GM18861 (cell line): Measurements from ENCODE around the gene GDPD2.

Experiments used
- ATAC-seq: cut with Tn5 transposase; IDR thresholded peaks from one replicate; pipeline ENCODE4 v1.9.1; 2021; ENCODE audit not compliant: unreplicated experiment

The GDPD2 gene

DNA sequence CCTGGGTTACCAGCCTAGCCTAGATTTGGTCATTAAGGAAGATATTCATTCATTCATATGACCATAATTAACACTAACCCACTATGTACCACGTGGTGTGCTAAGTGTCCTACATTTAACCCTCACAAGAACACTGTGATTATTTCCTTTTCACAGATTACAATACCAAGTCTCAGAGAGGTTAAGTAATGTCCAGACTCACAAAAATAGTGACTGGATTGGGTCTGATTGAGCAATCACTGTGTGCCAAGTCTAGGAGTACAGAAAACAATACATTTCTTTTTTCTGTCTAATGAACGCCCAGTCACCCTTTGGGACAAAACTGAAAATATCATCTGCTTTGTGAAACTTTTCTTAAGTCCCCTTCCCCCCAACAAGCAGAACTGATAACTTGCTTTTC lies 13.9 kb downstream of the GDPD2 start:
- no peak for ATAC-seq

DNA sequence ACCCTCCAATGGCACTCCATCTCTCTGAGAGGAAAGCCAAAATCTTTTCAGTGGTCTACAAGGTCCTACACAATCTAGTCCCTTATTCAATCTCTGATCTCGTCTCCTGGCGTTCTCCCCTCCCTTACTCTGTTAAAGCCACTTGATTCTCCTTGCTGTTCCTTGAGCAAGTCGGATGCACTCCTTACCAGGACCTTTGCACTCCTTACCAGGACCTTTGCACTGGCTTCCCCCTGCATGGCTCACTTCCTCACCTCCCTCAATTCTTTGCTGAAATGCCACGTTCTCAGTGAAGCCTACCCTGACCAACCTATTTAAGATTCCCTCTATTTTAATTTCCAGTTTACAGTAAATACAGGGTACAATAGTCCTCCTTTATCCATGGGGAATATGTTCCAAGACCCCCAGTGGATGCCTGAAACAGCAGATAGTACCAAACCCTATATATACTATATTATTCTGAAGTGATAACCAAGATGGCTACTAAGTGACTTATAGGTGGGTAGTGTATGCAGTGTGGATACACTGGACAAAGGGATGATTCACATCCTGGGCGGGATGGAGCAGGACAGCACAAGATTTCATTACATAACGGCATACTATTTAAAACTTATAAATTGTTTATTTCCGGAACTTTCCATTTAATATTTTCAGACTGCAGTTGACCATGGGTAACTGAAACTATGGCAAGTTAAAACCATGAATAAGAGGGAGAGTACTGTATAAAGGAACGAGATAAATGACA lies 15.0 kb downstream of the GDPD2 start:
- no peak for ATAC-seq

DNA sequence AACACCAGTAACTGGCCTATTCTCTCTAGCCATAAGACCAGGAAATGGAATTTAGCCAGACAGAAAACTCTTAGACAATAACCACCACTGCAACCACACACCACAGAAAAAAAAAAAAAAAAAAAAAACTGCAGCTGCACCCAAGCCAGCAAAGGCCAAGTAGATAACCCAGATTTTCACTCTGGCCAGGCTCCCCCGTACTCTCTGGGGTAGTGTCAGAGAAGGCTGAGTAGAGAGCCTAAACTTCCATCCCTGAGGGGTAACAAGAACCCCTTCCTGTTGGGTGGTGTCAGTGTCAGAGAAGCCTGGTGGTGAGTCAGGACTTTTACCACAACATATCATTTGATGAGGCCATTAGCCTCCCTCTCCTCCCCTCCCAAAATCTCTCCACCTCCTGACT lies 15.9 kb downstream of the GDPD2 start:
- ATAC-seq = no peak

DNA sequence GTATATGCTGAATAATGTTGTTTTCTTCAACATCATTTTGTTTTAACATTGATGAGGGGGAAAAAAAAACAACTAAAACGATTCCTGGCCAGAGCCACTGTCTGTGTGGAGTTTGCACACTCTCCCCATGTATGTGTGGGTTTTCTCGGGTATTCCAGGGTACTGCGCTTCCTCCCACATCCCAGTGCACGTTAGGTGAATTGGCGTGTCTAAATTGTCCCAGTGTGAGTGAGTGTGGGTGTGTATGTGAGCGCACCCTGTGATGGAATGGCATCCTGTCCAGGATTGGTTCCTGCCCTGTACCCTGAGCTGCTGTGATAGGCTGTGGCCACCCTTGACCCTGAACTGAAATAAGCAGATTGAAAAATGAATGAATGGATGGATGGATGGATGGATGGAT lies 19.1 kb downstream of the GDPD2 start:
- no peak for ATAC-seq

DNA sequence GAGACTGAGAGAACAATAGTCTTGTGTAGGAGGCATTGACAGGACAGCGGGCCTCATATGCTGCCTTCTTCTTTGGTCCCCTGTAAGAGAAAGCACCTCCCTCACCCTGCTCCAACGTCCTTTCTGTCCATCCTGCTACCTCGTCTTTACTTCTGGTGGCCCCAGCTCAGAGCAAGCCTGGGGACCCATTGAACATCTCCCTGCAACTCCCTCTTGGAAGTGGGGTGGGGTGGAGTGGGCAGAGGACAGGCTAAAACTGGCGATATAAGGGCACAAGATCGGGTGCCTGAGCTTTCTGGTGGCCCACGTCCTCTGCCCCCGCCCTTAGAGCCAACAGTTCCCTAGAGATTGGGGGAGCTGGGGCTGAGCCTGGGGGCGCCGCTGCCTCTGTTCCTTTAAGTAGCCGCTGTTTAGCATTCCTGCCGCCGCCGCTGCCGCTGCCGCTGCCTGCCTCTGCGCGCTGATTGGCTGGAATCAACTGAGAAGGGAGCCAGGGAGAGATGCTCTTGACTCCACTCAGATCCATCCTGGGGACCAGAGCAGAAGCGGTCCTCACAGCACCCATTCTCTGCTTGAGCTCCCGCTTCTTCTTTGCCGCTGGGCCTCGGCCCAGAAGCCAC lies 21.3 kb downstream of the GDPD2 start, which contains the start of gene DLG3:
DLG3 (plus strand) TSS at position 510 of the 620 bp plus-strand sequence. CDS start 367 bp downstream, outside the sequence.
- ATAC-seq = no peak

DNA sequence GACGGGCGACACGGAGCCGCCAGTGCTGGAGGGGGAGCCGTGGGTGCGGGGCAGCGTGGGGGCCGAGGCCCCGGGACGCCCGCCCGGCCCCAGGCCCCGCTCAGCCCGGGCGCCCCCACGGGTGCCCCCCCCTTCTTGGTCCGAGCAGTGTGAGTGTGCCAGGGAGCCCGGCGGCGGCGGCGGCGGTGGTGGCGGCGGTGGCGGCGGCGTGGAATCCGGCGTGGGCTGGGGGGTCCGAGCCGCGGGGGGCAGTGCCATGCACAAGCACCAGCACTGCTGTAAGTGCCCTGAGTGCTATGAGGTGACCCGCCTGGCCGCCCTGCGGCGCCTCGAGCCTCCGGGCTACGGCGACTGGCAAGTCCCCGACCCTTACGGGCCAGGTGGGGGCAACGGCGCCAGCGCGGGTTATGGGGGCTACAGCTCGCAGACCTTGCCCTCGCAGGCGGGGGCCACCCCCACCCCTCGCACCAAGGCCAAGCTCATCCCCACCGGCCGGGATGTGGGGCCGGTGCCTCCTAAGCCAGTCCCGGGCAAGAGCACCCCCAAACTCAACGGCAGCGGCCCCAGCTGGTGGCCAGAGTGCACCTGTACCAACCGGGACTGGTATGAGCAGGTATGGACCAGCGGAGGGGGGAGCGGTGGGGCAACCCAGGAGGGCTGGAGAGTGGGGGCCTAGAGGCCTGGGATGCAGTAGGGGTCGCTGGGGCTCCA lies 22.0 kb downstream of the GDPD2 start:
- no peak for ATAC-seq

DNA sequence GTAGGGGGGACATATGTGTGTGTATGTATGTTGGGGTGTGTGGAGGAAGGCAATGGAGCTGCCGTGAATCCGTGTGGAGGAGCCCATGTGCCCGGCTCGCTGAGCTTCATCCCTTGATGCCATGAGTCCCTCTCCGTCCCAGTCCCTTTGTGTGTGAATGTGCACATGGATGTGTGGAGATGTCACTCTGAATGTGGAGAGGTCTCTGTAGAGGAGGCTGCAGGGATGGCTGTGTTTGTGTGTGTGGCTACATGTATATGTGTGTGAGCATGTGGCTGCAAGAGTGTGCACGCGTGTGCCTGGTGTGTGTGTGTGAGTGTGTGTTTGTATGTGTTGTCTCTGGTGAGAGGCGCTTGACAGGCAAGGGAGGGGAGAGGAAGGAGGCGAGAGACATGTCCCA lies 22.8 kb downstream of the GDPD2 start:
- ATAC-seq = no peak

DNA sequence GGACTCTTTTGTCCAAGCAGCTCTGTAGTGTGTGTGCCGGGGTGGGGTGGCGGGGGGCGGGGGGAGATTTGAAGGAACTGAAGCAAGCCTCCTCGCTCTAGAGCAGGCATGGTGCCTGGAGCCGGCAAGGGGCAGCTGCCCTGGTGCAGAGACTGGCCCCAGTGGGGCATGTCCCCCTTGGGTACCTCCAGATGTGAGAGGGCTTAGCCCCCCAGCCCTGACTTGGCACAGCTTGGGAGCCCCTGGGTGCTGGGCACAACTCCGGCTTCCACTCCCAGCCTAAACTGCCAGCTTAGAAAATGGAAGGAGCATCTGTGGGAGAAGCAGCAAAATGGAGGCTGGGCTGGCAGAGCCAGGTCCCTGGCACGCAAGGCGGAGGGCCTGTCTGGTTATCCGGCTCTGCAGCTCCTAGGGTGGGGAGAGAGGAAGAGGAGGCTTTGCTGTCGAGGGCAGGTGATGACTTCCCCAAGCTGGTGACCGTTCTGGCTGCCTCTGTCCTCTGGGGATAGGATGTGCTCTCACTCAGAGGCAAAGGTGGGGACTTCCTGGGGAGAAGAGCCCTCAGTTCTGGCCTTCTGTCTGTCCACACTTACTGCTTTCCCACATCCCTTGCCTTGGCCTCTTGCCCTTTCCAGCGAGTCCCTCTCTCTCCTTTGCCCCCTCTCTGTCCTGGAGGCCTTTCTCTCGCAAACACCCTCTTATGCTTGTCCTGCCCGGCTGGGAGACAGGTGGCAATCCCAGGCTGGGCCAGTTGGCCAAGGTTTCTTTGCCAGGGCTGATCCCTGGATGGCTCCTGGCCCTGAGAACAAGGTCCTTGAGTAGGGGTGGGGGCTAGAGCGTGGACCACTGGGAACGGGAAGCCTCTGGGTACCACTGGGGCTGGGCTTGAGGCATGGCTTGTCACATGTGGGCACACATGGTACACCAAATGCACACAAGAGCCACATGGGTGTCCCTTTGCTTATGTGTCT lies 23.6 kb downstream of the GDPD2 start:
- ATAC-seq = no peak

DNA sequence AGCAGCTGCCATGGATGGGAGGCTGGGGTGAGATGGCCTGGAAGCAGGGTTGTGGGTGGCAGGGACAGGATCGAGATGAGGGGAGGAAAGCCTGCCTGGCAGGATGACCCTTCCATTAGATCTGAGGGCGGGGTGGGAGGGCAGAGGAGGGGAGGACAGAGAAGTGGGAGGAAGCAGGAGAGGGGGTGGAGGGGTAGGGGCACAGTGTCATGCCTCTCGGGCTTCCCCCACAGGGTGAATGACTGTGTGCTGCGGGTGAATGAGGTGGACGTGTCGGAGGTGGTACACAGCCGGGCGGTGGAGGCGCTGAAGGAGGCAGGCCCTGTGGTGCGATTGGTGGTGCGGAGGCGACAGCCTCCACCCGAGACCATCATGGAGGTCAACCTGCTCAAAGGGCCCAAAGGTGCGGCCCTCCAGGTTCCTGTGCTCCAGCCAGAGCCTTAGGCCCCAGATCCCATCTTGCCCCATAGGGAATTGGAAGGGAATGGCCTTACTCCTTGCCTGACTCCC lies 26.4 kb downstream of the GDPD2 start:
- ATAC-seq = no peak

DNA sequence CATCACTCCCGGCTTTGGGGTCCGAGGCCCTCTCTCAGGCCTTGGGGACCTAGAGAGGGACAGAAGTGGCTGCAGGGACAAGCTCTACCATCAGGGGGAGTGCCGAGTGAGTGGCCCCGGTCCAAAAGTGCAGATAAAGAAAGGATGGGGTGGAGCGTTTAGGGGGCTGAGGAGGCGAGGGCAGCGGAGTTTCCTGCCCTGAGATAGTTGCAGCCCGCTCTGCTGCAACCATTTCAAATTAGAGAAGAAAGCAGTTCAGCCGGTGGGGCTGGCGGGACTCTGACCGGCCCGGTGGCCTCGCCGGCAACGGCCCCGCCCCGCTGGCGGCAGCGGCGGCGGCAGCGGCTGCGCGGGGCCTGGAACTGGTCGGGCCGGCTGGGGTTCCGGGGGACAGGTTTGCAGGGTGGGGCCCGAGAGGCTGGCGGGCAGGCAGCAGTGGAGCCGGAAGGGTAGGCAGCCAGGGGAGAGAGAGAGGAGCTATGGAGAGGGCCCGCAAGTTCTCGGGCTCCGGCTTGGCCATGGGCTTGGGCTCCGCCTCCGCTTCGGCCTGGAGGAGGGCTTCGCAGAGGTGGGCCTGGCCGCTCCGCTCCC lies 29.1 kb downstream of the GDPD2 start:
- ATAC-seq = no peak

DNA sequence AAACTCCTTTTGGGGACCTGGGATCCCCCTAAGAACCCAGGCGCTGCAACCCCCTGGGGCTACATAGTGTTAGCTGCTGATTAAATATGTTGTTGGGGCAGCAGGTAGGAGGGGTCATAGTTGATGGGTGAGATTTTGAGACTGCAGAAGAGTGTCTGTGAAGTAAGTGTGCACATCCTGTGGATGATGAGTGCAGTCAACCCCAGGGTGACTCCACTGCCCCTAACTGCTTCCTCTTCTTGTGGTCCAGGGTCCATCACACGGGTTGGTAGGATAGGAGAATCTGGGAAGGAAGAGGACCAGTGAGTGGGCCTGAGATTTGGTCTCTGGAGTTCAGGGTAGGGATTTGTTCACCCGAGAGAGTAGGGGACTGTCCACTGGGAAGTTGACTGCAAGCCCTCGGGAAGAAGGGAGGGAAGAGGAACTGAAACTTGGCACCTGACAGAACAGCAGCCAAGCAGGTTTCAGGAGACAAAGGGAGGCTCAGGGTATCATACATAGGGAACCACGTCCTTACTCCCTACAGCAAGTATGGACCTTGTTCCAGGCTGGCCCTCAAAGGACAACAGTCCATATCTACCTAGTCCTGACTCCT lies 30.0 kb downstream of the GDPD2 start:
- ATAC-seq = no peak

DNA sequence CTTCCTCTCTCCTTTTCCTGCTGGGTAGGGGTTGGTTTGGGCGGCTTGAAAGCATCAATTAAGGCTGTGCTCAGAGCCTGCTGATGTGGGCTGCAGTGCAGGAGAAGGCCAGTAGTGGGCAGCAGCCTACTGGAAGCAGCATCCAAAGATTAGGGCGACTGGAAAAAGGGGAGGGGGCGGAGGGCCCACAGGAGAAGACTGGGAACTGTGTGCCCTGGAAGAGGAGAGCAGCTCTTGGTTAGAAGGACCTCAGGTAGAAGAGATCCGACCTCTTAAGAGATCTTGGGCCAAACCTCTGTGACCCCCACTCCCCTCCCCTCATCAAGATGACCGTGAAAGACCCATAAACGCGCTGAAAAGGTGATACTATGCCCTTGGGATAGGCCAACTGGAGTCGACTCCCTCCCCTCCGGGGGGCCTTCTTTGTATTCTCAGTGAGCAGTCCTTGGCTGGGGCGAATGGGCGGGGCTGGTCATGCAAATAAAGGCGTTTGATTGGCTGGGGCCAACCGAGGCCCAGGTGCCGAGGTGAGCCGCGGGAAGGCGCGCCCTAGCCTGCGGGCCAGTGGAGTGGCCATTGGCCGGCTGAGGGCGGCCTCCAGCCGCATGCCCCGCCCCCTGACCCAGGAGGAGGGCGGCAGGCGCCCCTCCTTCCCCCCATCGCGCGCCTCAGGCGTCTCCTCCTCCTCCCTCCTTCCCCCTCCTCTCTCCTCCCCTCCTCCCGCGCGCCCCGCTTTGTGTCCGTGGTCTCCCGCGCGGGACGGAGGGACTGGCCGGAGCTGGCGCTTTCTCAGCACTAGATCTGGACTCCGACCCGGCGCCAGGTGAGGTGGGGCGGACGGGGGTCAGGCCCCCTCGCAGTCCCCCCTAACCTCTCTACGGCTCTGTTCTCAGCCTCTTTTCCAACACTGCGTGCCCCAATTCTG lies 31.6 kb downstream of the GDPD2 start:
- ATAC-seq = peak; percentile 56

DNA sequence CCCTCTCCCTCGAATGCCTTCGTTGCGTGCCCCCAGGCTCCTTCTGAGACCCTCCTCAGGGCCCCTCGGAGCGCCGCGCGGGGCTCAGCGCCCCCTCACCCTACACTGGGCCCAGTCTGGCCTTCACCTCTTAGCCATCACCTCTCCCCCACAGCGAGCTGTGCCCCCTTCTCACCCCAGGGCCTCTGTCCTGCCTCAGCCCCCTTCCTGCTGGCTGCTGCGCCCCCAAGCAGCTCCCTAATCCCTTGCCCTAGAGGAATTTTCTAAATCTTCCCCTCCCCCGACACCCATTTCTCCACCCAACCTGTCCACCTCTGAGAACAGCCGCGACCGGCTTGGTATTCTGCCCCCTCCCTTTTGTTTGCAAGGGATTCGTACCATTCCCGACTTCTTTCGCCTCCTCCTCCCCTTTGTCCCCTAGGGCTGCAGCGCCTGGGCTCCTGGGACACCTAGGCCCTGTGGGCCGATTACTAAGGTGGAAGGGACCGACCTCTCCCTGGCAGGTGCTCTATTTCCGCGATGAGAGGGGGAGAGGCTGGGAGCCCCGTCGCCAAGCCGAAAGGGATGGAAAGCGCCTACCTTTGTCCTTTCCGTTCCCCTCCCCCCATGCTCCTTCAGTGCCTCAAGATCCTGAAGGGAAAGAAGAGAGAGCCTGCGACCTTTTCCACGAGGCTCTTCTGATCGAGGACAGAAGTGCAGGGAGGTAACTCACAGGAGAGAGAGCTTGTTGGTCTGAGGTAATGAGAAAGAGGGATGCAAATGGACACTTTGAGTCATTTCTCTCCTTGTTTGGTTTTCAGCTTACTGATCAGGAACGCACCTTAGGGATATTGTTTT lies 32.5 kb downstream of the GDPD2 start:
- ATAC-seq = no peak

DNA sequence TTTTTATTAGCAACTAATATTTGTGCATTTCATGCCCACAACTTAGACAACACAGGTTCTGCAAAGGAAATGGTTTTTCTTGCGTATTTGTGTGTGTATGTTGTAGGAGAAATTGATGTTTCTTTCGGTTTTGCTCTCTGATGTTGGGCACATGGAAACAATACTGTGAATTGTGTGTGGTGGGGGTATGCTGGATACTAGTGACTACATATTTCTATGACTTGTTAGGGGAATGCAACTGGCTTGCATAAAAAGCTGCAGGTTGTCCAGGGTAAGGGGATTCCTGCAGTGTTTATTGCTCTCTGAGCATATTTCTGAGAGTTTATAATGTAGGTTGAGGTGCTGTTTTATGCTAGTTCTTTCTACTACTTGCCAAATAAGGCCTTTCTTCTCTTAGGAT lies 33.1 kb downstream of the GDPD2 start:
- ATAC-seq = no peak

DNA sequence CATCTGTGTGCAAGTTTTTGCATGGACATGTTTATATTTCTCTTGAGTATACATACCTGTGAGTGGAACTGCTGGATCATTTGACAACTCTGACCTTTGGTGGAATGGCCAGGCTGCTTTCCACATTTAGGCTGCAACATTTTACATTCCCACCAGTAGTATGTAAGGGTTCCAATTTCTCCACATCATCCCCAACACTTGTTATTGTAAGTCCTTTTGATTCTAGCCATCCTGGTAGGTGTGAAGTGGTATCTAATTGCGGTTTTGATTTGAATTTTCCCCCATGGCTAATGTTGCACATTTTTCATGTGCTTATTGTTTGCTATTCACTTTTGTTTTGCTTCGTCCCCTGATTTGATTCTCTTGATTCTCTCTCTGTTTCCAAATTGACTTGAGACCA lies 37.9 kb downstream of the GDPD2 start:
- ATAC-seq = no peak

DNA sequence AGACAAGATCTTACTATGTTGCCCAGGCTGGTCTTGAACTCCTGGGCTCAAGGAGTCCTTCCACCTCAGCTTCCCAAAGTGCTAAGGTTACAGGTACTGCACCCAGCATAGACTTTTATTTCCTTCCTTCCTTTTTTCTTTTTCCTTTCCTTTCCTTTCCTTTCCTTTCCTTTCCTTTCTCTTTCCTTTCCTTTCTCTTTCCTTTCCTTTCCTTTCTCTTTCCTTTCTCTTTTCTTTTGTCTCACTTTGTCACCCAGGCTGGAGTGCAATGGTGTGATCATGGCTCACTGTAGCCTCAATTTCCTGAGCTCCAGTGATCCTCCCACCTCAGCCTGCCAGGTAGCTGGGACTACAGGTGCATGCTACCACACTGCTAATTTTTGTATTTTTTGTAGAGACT lies 40.9 kb downstream of the GDPD2 start:
- no peak for ATAC-seq

DNA sequence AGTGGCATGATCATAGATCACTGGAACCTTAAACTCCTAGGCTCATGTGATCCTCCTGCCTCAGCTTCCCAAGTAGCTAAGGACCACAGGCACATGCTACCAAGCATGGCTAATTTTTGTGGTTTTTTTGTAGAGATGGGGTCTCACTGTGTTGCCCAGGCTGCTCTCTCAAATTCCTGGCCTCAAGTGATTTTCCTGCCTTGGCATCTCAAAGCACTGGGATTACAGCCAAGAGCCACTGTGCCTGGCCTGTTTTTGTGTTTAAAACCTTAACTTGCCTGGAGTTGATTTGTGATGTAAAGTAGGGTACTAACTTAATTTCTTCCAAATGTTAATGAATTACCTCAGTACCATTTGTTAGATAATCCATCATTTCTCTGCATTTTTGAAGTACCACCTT lies 43.9 kb downstream of the GDPD2 start:
- no peak for ATAC-seq

DNA sequence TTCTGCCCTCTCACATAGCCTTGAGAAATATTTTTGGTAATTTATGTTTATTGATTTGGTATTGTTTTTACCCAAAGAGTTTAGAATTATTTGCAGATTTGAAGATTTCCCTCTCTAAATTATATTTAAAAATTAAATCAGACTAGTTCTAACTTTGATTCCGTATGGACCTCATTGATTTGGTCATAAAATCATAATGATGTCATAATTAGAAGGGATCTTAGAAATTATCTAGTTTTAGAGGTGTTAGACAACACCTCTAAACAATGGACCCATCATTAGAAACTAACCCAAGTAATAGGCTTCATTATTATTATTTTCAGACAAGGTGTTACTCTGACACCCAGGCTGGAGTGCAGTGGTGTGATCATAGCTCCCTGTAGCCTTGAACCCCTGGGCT lies 45.6 kb downstream of the GDPD2 start:
- no peak for ATAC-seq
